Dermis microvascular lymphatic vessel endothelial cell (primary cell): ENCODE measurements around the gene FHIP1A. TPM values are rescaled to one million over a fixed set of nuclear protein-coding genes. Genes with fewer than 3 reads are reported as not detected.
A peak's percentile ranks its signal among the peaks of the same experiment; 100 is the strongest.
"Not testable (repeated sequence)": the region's sequence is repeated elsewhere in the genome, so short reads cannot be mapped to it uniquely, and the experiment has no call there.

ENCODE experiments used
- DNase-seq, 2 donors: peaks; one replicate each; pipeline versions ENCODE4 v3.0.0 to v3.0.0-alpha.2; 2010; ENCODE audit warnings: low read depth in 2 of 2
- total RNA-seq: library from RNA; depleted of rRNA; stranded (reverse); fragments of >200 nt; gene quantifications from 2 replicates; pipeline ENCODE4 v1.2.1, GENCODE V29; 2014

FHIP1A gene
- 0.39 and 0.76 TPM in 2 replicates for total RNA-seq

GRCh38 chr4:151408630-151409469, at the start of gene FHIP1A:
Gene FHIP1A, plus strand, starts transcription at chr4:151409176. Its CDS starts 157,084 bp downstream, at chr4:151566260.
- DNase-seq = peak in 1 of 2 donors; percentile 81

GRCh38 chr4:151359576-151359975, 49.4 kb upstream of the FHIP1A start:
- DNase-seq = peak in 1 of 2 donors; percentile 57

- no peak for DNase-seq
These were observed 47.9 kb upstream of the FHIP1A start for GRCh38 chr4:151361126-151361525.

- DNase-seq = no peak
These were observed 47.0 kb upstream of the FHIP1A start for GRCh38 chr4:151361966-151362365.

- DNase-seq = peak; percentile 73 to 87
These were observed 46.4 kb upstream of the FHIP1A start for GRCh38 chr4:151362404-151363164.

- DNase-seq = no peak
These were observed 32.4 kb upstream of the FHIP1A start for GRCh38 chr4:151376540-151376939.

GRCh38 chr4:151389311-151389710, 19.7 kb upstream of the FHIP1A start:
- no peak for DNase-seq

- DNase-seq = not testable (repeated sequence)
These were observed 19.2 kb upstream of the FHIP1A start for GRCh38 chr4:151389799-151390198.

GRCh38 chr4:151395873-151396272, 13.1 kb upstream of the FHIP1A start:
- DNase-seq = no peak

- no peak for DNase-seq
These were observed 8.6 kb upstream of the FHIP1A start for GRCh38 chr4:151400343-151400742.

GRCh38 chr4:151401739-151402138, 7.2 kb upstream of the FHIP1A start:
- no peak for DNase-seq

GRCh38 chr4:151402145-151402865, 6.7 kb upstream of the FHIP1A start:
- DNase-seq = no peak

GRCh38 chr4:151403656-151404055, 5.3 kb upstream of the FHIP1A start:
- no peak for DNase-seq

GRCh38 chr4:151404802-151405201, 4.2 kb upstream of the FHIP1A start:
- DNase-seq = not testable (repeated sequence)

GRCh38 chr4:151407018-151407417, 2.0 kb upstream of the FHIP1A start:
- no peak for DNase-seq

GRCh38 chr4:151407466-151408379, 1.3 kb upstream of the FHIP1A start:
- no peak for DNase-seq

GRCh38 chr4:151408380-151408629, 671 bp upstream of the FHIP1A start:
- DNase-seq = no peak

GRCh38 chr4:151409470-151410313, 716 bp downstream of the FHIP1A start:
- DNase-seq = no peak

- DNase-seq = peak in 1 of 2 donors; percentile 41
These were observed 7.0 kb downstream of the FHIP1A start for GRCh38 chr4:151415978-151416377.

GRCh38 chr4:151417164-151417571, 8.2 kb downstream of the FHIP1A start:
- peak in 1 of 2 donors; percentile 24 for DNase-seq
